Measurements from ENCODE around the gene OR4C46.
"Not testable (repeated sequence)": the region's sequence is repeated elsewhere in the genome, so short reads cannot be mapped to it uniquely, and the experiment has no call there.

OR4C46 gene

GRCh38 chr11:54603898-54604297 is at the start of gene OR4C46:
OR4C46 (minus strand) TSS chr11:54603998; CDS start chr11:54603998, 0 bp downstream.
- no peak for DNase-seq (ENCODE audit: low read depth in 2 of 2)

GRCh38 chr11:54645606-54646005 is 41.8 kb upstream of the OR4C46 start:
- not testable (repeated sequence) for DNase-seq (ENCODE audit: low read depth in 2 of 2)

GRCh38 chr11:54561439-54561838 is 42.4 kb downstream of the OR4C46 start:
- not testable (repeated sequence) for DNase-seq (ENCODE audit: low read depth in 2 of 2)

- DNase-seq (ENCODE audit: low read depth in 2 of 2) = no peak
Measured at GRCh38 chr11:54558919-54559318, 44.9 kb downstream of the OR4C46 start.

GRCh38 chr11:54558407-54558806 is 45.4 kb downstream of the OR4C46 start:
- no peak for DNase-seq (ENCODE audit: low read depth in 2 of 2)
